Neural cell (in vitro differentiated cells): Measurements from ENCODE around the gene PDE9A. TPM values are rescaled to one million over a fixed set of nuclear protein-coding genes. Genes with fewer than 3 reads are reported as not detected.

ENCODE experiments used
- H2AFZ ChIP-seq: fragments of 200-600, 300-800 bp; sonication (generic), shearing (Covaris generic); 2 replicates; pipeline ENCODE4 v1.6.0; 2014; ENCODE audit warnings: low read depth, mild to moderate bottlenecking, antibody characterized with exemption, low read length, moderate library complexity
- H3F3A ChIP-seq: fragments of 200-600 bp; shearing (Covaris generic); 2 replicates; pipeline ENCODE4 v1.6.1; 2016; ENCODE audit warnings: mild to moderate bottlenecking, moderate library complexity, mixed read lengths, antibody characterized with exemption, low read length; ENCODE audit not compliant: insufficient read depth, poor library complexity, severe bottlenecking
- H3K27ac ChIP-seq: fragments of 200-600, 300-800 bp; sonication (generic), shearing (Covaris generic); 2 replicates; pipeline ENCODE4 v1.5.1; 2014; ENCODE audit warnings: mild to moderate bottlenecking, low read length, moderate library complexity
- H3K27me3 ChIP-seq: fragments of 300-800, 200-600 bp; sonication (generic), shearing (Covaris generic); 2 replicates; pipeline ENCODE4 v1.6.0; 2014; ENCODE audit warnings: mild to moderate bottlenecking, low read depth, low read length, moderate library complexity; ENCODE audit not compliant: insufficient read depth
- H3K36me3 ChIP-seq: fragments of 300-800, 200-600 bp; sonication (generic), shearing (Covaris generic); 2 replicates; pipeline ENCODE4 v1.5.1; 2014; ENCODE audit warnings: mild to moderate bottlenecking, antibody characterized with exemption, low read length, moderate library complexity; ENCODE audit not compliant: insufficient read depth
- H3K4me2 ChIP-seq: fragments of 300-800, 200-600 bp; sonication (generic), shearing (Covaris generic); 2 replicates; pipeline ENCODE4 v1.6.0; 2014; ENCODE audit warnings: mild to moderate bottlenecking, low read length
- H3K4me3 ChIP-seq: fragments of 300-800, 200-600 bp; sonication (generic), shearing (Covaris generic); 2 replicates; pipeline ENCODE4 v1.5.1; 2014; ENCODE audit warnings: mild to moderate bottlenecking, low read length, moderate library complexity
- H3K79me2 ChIP-seq: fragments of 200-600 bp; shearing (Covaris generic); replicated peaks from 2 replicates; pipeline ENCODE4 v1.6.0; 2014; ENCODE audit warnings: mild to moderate bottlenecking, low read length, moderate library complexity; ENCODE audit not compliant: insufficient read depth
- H3K9ac ChIP-seq: fragments of 300-800, 200-600 bp; sonication (generic), shearing (Covaris generic); 2 replicates; pipeline ENCODE4 v1.6.1; 2016; ENCODE audit warnings: mild to moderate bottlenecking, low read length, mixed read lengths
- H3K9me2 ChIP-seq: fragments of 200-600 bp; shearing (Covaris generic); 2 replicates; pipeline ENCODE4 v1.6.1; 2016; ENCODE audit warnings: mild to moderate bottlenecking, low read length, mixed read lengths; ENCODE audit not compliant: insufficient read depth
- H3K9me3 ChIP-seq: fragments of 200-600, 300-800 bp; sonication (generic), shearing (Covaris generic); 2 replicates; pipeline ENCODE4 v1.6.1; 2016; ENCODE audit warnings: mild to moderate bottlenecking, mixed run types, low read length, moderate library complexity, mixed read lengths
- H4K20me1 ChIP-seq: fragments of 200-600 bp; shearing (Covaris generic); 2 replicates; pipeline ENCODE4 v1.6.1; 2016; ENCODE audit warnings: mild to moderate bottlenecking, mixed run types; ENCODE audit not compliant: insufficient read depth
- EP300 ChIP-seq: fragments of 450-650 bp; conservative IDR thresholded peaks from 2 replicates; pipeline ENCODE4 v1.6.1; 2014; ENCODE audit warnings: antibody characterized with exemption, mild to moderate bottlenecking, moderate library complexity; ENCODE audit not compliant: poor library complexity, severe bottlenecking
- EZH2 ChIP-seq: fragments of 200-600, 300-800 bp; shearing (Covaris generic), sonication (generic); IDR thresholded peaks from 2 replicates; pipeline ENCODE4 v1.6.1; 2014; ENCODE audit warnings: antibody characterized with exemption, low read length, borderline replicate concordance, mild to moderate bottlenecking; ENCODE audit not compliant: insufficient read depth, poor library complexity, severe bottlenecking
- MXI1 ChIP-seq: fragments of 450-650 bp; conservative IDR thresholded peaks from 2 replicates; pipeline ENCODE4 v1.6.1; 2014; ENCODE audit warnings: antibody characterized with exemption, mild to moderate bottlenecking; ENCODE audit not compliant: poor library complexity, severe bottlenecking
- POLR2AphosphoS5 ChIP-seq: IDR thresholded peaks from 2 replicates; pipeline ENCODE4 v1.6.1; 2012
- RAD21 ChIP-seq: fragments of 450-650 bp; conservative IDR thresholded peaks from 2 replicates; pipeline ENCODE4 v1.6.1; 2014; ENCODE audit warnings: antibody characterized with exemption, mild to moderate bottlenecking, moderate library complexity
- SMC3 ChIP-seq: fragments of 450-650 bp; conservative IDR thresholded peaks from 2 replicates; pipeline ENCODE4 v1.6.1; 2014; ENCODE audit warnings: antibody characterized with exemption, mild to moderate bottlenecking, moderate library complexity; ENCODE audit not compliant: poor library complexity
- TAF1 ChIP-seq: IDR thresholded peaks from 2 replicates; pipeline ENCODE4 v1.6.1; 2012; ENCODE audit warnings: low read depth
- polyA plus RNA-seq: library from polyadenylated mRNA; depleted of rRNA; stranded (reverse); fragments of >200 nt; gene quantifications from 2 replicates; pipeline ENCODE4 v1.2.3, GENCODE V29; 2014
- TF ChIP-seq, protein P1 (sequence below): fragments of 450-650 bp; IDR thresholded peaks from 2 replicates; pipeline ENCODE4 v1.5.1; 2014; ENCODE audit warnings: antibody characterized with exemption, mild to moderate bottlenecking, moderate library complexity; ENCODE audit not compliant: poor library complexity, severe bottlenecking
- TF ChIP-seq, protein P2 (sequence below): IDR thresholded peaks from 2 replicates; pipeline ENCODE4 v1.6.1; 2012; ENCODE audit warnings: borderline replicate concordance

PDE9A gene
- polyA plus RNA-seq, 1 donor from 2014 or later: 32.2 TPM

DNA sequence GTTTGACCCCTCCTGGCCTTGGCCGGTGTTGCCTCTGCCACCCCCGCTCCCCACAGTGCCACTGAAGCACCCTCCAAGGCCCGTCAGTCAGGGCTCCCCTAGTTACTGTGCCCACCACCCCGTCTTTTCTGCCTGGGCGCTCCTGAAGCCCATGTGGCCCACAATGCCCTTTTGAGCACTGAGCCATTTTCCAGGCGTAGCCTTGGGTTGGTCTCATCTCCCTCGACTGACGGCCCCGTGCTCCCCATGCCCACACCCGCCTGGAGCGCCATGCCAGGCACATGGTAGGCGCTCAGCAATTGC lies 118.0 kb downstream of the PDE9A start:
- Histone ChIP-seq H3F3A (no peaks in the 10 kb centered on the region), H3K4me2 (no peak overlapping the region), H3K4me3 (no peak overlapping the region), H3K79me2 (no peaks in the 10 kb centered on the region), H3K9me3 (no peaks in the 10 kb centered on the region), H3K27ac (no peak overlapping the region), H3K27me3 (no peaks in the 10 kb centered on the region), H3K9me2 (no peaks in the 10 kb centered on the region), H2AFZ (no peak overlapping the region), H4K20me1 (no peaks in the 10 kb centered on the region), H3K36me3 (peaks cover 16% of the 10 kb centered on the region), H3K9ac (no peak overlapping the region)
- TF ChIP-seq MXI1: no peak
- no peak for TF ChIP-seq RAD21
- no peak for TF ChIP-seq EZH2
- TF ChIP-seq SMC3: no peak
- no peak for TF ChIP-seq EP300
- TF ChIP-seq, protein P1, sequence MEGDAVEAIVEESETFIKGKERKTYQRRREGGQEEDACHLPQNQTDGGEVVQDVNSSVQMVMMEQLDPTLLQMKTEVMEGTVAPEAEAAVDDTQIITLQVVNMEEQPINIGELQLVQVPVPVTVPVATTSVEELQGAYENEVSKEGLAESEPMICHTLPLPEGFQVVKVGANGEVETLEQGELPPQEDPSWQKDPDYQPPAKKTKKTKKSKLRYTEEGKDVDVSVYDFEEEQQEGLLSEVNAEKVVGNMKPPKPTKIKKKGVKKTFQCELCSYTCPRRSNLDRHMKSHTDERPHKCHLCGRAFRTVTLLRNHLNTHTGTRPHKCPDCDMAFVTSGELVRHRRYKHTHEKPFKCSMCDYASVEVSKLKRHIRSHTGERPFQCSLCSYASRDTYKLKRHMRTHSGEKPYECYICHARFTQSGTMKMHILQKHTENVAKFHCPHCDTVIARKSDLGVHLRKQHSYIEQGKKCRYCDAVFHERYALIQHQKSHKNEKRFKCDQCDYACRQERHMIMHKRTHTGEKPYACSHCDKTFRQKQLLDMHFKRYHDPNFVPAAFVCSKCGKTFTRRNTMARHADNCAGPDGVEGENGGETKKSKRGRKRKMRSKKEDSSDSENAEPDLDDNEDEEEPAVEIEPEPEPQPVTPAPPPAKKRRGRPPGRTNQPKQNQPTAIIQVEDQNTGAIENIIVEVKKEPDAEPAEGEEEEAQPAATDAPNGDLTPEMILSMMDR: no peak
- TF ChIP-seq TAF1: no peak
- TF ChIP-seq POLR2AphosphoS5: no peak
- TF ChIP-seq, protein P2, sequence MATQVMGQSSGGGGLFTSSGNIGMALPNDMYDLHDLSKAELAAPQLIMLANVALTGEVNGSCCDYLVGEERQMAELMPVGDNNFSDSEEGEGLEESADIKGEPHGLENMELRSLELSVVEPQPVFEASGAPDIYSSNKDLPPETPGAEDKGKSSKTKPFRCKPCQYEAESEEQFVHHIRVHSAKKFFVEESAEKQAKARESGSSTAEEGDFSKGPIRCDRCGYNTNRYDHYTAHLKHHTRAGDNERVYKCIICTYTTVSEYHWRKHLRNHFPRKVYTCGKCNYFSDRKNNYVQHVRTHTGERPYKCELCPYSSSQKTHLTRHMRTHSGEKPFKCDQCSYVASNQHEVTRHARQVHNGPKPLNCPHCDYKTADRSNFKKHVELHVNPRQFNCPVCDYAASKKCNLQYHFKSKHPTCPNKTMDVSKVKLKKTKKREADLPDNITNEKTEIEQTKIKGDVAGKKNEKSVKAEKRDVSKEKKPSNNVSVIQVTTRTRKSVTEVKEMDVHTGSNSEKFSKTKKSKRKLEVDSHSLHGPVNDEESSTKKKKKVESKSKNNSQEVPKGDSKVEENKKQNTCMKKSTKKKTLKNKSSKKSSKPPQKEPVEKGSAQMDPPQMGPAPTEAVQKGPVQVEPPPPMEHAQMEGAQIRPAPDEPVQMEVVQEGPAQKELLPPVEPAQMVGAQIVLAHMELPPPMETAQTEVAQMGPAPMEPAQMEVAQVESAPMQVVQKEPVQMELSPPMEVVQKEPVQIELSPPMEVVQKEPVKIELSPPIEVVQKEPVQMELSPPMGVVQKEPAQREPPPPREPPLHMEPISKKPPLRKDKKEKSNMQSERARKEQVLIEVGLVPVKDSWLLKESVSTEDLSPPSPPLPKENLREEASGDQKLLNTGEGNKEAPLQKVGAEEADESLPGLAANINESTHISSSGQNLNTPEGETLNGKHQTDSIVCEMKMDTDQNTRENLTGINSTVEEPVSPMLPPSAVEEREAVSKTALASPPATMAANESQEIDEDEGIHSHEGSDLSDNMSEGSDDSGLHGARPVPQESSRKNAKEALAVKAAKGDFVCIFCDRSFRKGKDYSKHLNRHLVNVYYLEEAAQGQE: no peak

DNA sequence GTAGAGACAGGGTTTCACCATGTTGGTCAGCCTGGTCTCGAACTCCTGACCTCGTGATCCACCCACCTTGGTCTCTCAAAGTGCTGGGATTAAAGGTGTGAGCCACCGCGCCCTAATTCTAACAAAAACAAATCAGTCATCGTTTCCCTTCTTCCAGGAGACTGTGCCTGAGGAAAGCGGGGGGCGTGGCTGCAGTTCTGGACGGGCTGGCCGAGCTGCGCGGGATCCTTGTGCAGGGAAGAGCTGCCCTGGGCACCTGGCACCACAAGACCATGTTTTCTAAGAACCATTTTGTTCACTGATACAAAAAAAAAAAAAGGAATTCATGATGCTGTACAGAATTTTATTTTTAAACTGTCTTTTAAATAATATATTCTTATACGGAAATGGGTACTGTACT lies 121.7 kb downstream of the PDE9A start:
- no peaks in the 10 kb centered on the region for H3K27me3 ChIP-seq
- TF ChIP-seq TAF1 (no peak), RAD21 (no peak), EZH2 (no peak), MXI1 (no peak), POLR2AphosphoS5 (no peak), EP300 (no peak), SMC3 (no peak)
- TF ChIP-seq, protein P2: no peak
- TF ChIP-seq, protein P1: no peak

More for the DNA sequence above, 121.7 kb downstream of the PDE9A start:
- Histone ChIP-seq H4K20me1 (no peaks in the 10 kb centered on the region), H3K27ac (no peak overlapping the region), H3K4me3 (no peak overlapping the region), H3K79me2 (no peaks in the 10 kb centered on the region), H3F3A (no peaks in the 10 kb centered on the region), H2AFZ (no peak overlapping the region), H3K9ac (no peak overlapping the region), H3K36me3 (peaks cover 4% of the 10 kb centered on the region), H3K9me3 (no peaks in the 10 kb centered on the region), H3K4me2 (no peak overlapping the region), H3K9me2 (no peaks in the 10 kb centered on the region)
